Measurements from ENCODE around the gene MAP3K5.

The MAP3K5 gene

DNA sequence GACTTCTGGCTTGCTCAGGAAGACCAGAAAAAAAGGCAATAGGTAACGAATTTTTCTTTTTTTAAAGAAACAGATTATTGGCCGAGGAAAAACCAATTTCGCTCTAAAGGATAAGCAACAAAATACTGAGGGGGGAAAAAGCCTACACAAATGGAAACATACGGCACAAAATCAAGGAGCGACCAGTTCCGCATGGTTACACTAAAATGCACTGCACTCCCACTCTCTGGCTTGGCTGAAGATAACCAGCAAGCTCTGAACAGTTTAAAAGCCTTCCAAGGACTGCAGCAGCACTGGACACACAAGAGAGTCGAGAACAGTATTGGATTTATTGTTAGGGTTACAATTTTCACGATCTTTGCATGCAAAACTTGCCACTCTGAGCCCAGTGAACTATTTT lies 241.2 kb downstream of the MAP3K5 start:
- TF ChIP-seq ZFP3 (CRISPR knock-in tag; IDR thresholded peaks at IDR 0.05) (no peak), ZNF8 (CRISPR knock-in tag; IDR thresholded peaks at IDR 0.05) (no peak), ARNTL (CRISPR knock-in tag; IDR thresholded peaks at IDR 0.05; ENCODE audit: borderline replicate concordance, low read depth) (no peak), ZNF70 (CRISPR knock-in tag; IDR thresholded peaks at IDR 0.05) (no peak), RARB (CRISPR knock-in tag; IDR thresholded peaks at IDR 0.05) (no peak), CSDC2 (CRISPR knock-in tag; IDR thresholded peaks at IDR 0.05) (no peak), TOX (CRISPR knock-in tag; IDR thresholded peaks at IDR 0.05; ENCODE audit: borderline replicate concordance) (no peak), SNAI2 (CRISPR knock-in tag; IDR thresholded peaks at IDR 0.05) (no peak)
- ATAC-seq: no peak

DNA sequence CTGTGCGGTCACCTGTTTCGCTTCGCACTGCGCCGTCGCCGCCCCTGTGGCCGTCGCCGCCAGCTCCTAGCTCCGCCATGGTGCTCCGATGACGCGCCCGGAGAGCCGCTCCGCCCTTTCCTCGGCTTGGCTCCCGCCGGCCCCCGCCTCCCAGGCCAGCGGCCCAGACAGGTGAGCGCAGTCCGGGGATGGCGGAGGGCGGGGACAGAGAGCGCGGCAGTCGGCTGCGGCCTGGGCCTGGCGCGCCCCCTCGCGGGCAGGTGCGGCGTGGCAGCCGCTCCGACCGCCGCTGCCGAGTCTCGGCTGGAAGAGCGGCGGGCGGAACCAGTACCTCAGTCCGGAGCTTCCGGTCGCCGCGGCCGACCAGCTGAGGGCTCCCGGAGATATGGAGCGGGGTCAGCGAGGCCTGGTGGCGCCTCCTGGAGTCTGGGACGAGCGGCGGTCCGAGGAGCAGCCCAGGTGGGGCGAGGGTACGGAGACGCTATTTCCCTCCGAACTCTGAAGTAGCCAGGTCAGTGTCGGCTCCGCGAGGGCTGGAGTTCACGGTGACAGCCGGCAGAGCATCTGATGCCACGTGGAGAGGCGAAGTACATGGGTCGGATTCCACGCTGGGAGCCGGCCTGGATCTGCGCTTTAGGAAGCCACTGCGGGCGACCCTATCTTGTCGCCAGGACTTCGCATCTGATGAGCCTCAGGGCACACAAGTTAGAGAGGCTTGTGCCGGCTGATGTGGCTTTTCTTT lies 241.8 kb downstream of the MAP3K5 start, which contains the start of gene MAP7:
TSS of gene MAP7 (minus strand) at position 93 of the 742 bp plus-strand sequence. CDS start at position 79, 14 bp downstream.
- TF ChIP-seq ZFP30 (CRISPR knock-in tag; IDR thresholded peaks at IDR 0.05) (no peak), ZC3H10 (CRISPR knock-in tag; IDR thresholded peaks at IDR 0.05) (no peak)
- TF ChIP-seq, protein P1, sequence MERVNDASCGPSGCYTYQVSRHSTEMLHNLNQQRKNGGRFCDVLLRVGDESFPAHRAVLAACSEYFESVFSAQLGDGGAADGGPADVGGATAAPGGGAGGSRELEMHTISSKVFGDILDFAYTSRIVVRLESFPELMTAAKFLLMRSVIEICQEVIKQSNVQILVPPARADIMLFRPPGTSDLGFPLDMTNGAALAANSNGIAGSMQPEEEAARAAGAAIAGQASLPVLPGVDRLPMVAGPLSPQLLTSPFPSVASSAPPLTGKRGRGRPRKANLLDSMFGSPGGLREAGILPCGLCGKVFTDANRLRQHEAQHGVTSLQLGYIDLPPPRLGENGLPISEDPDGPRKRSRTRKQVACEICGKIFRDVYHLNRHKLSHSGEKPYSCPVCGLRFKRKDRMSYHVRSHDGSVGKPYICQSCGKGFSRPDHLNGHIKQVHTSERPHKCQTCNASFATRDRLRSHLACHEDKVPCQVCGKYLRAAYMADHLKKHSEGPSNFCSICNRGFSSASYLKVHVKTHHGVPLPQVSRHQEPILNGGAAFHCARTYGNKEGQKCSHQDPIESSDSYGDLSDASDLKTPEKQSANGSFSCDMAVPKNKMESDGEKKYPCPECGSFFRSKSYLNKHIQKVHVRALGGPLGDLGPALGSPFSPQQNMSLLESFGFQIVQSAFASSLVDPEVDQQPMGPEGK (CRISPR knock-in tag; IDR thresholded peaks at IDR 0.05; ENCODE audit: borderline replicate concordance): no peak
- TF ChIP-seq, protein P2, sequence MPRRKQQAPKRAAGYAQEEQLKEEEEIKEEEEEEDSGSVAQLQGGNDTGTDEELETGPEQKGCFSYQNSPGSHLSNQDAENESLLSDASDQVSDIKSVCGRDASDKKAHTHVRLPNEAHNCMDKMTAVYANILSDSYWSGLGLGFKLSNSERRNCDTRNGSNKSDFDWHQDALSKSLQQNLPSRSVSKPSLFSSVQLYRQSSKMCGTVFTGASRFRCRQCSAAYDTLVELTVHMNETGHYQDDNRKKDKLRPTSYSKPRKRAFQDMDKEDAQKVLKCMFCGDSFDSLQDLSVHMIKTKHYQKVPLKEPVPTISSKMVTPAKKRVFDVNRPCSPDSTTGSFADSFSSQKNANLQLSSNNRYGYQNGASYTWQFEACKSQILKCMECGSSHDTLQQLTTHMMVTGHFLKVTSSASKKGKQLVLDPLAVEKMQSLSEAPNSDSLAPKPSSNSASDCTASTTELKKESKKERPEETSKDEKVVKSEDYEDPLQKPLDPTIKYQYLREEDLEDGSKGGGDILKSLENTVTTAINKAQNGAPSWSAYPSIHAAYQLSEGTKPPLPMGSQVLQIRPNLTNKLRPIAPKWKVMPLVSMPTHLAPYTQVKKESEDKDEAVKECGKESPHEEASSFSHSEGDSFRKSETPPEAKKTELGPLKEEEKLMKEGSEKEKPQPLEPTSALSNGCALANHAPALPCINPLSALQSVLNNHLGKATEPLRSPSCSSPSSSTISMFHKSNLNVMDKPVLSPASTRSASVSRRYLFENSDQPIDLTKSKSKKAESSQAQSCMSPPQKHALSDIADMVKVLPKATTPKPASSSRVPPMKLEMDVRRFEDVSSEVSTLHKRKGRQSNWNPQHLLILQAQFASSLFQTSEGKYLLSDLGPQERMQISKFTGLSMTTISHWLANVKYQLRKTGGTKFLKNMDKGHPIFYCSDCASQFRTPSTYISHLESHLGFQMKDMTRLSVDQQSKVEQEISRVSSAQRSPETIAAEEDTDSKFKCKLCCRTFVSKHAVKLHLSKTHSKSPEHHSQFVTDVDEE (CRISPR knock-in tag; IDR thresholded peaks at IDR 0.05): 0 out of 2 replicates have a peak, but pooled peaks have one; percentile 51
- ATAC-seq: peak; percentile 75

DNA sequence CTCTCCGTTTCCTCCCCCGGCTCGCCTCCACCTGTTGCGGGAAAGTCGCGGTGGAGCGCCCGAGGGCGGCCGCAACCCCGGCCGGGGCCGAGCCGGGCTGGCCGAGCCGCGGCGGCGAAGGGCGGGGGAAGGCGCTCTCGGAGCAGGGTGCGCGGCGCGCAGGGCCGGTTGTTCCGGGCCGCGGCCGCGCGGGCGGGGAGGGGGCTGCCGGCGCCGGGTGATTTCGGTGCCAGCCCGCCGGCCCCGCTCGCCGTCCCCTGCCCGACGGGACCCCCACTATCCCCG lies 242.3 kb downstream of the MAP3K5 start:
- TF ChIP-seq TCF4 (CRISPR knock-in tag; IDR thresholded peaks at IDR 0.05; ENCODE audit: borderline replicate concordance) (no peak), SNAI2 (CRISPR knock-in tag; IDR thresholded peaks at IDR 0.05) (no peak), ZNF8 (CRISPR knock-in tag; IDR thresholded peaks at IDR 0.05) (no peak), RARB (CRISPR knock-in tag; IDR thresholded peaks at IDR 0.05) (no peak), TOX (CRISPR knock-in tag; IDR thresholded peaks at IDR 0.05; ENCODE audit: borderline replicate concordance) (no peak), ZFP30 (CRISPR knock-in tag; IDR thresholded peaks at IDR 0.05) (no peak), BACH2 (CRISPR knock-in tag; IDR thresholded peaks at IDR 0.05; ENCODE audit: borderline replicate concordance) (no peak), ZNF70 (CRISPR knock-in tag; IDR thresholded peaks at IDR 0.05) (no peak)
- TF ChIP-seq, protein P3, sequence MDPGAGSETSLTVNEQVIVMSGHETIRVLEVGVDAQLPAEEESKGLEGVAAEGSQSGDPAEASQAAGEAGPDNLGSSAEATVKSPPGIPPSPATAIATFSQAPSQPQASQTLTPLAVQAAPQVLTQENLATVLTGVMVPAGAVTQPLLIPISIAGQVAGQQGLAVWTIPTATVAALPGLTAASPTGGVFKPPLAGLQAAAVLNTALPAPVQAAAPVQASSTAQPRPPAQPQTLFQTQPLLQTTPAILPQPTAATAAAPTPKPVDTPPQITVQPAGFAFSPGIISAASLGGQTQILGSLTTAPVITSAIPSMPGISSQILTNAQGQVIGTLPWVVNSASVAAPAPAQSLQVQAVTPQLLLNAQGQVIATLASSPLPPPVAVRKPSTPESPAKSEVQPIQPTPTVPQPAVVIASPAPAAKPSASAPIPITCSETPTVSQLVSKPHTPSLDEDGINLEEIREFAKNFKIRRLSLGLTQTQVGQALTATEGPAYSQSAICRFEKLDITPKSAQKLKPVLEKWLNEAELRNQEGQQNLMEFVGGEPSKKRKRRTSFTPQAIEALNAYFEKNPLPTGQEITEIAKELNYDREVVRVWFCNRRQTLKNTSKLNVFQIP (CRISPR knock-in tag; IDR thresholded peaks at IDR 0.05; ENCODE audit: borderline replicate concordance, low read depth): no peak
- TF ChIP-seq, protein P1 (CRISPR knock-in tag; IDR thresholded peaks at IDR 0.05; ENCODE audit: borderline replicate concordance): no peak
- TF ChIP-seq, protein P4, sequence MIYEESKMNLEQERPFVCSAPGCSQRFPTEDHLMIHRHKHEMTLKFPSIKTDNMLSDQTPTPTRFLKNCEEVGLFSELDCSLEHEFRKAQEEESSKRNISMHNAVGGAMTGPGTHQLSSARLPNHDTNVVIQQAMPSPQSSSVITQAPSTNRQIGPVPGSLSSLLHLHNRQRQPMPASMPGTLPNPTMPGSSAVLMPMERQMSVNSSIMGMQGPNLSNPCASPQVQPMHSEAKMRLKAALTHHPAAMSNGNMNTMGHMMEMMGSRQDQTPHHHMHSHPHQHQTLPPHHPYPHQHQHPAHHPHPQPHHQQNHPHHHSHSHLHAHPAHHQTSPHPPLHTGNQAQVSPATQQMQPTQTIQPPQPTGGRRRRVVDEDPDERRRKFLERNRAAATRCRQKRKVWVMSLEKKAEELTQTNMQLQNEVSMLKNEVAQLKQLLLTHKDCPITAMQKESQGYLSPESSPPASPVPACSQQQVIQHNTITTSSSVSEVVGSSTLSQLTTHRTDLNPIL (CRISPR knock-in tag; IDR thresholded peaks at IDR 0.05; ENCODE audit: low read depth): no peak
- TF ChIP-seq, protein P5, sequence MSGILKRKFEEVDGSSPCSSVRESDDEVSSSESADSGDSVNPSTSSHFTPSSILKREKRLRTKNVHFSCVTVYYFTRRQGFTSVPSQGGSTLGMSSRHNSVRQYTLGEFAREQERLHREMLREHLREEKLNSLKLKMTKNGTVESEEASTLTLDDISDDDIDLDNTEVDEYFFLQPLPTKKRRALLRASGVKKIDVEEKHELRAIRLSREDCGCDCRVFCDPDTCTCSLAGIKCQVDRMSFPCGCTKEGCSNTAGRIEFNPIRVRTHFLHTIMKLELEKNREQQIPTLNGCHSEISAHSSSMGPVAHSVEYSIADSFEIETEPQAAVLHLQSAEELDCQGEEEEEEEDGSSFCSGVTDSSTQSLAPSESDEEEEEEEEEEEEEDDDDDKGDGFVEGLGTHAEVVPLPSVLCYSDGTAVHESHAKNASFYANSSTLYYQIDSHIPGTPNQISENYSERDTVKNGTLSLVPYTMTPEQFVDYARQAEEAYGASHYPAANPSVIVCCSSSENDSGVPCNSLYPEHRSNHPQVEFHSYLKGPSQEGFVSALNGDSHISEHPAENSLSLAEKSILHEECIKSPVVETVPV (CRISPR knock-in tag; IDR thresholded peaks at IDR 0.05): no peak
- peak; percentile 79 for ATAC-seq
